ENCODE measurements around the gene GPR157. TPM values are rescaled to one million over a fixed set of nuclear protein-coding genes. Genes with fewer than 3 reads are reported as not detected.

The GPR157 gene
- total and polyA plus RNA-seq, 2 experiments from 2014 or later = 0.81 to 3.9 TPM

- no peak for ATAC-seq
- no peak overlapping the region for H3K27ac ChIP-seq (ENCODE audit: low read depth)
- no peaks in the 10 kb centered on the region for H3K27me3 ChIP-seq (ENCODE audit: insufficient read depth)
- Mint-ChIP-seq H3K4me1 (peaks cover 36% of the 10 kb centered on the region), H3K27me3 (ENCODE audit: insufficient read depth, low read depth, poor library complexity) (peaks cover 4% of the 10 kb centered on the region), H3K27ac (peak overlapping the region; percentile 4; the same call in 1 of the 2 replicates), H3K36me3 (ENCODE audit: low read depth) (peaks cover 17% of the 10 kb centered on the region), H3K4me3 (no peak overlapping the region), H3K9me3 (no peaks in the 10 kb centered on the region)
- H2AFZ ChIP-seq = no peak overlapping the region
- DNase-seq (ENCODE audit: low spot score) = no peak
- peaks cover 96% of the 10 kb centered on the region for H3K79me2 ChIP-seq (replicated peaks; ENCODE audit: insufficient read depth)
- H3K4me2 ChIP-seq = no peak overlapping the region
- peaks cover 20% of the 10 kb centered on the region; the same call in 1 of the 2 replicates for H4K20me1 ChIP-seq (replicated peaks; ENCODE audit: insufficient read depth)
- no peak for TF ChIP-seq ZNF331 (CRISPR knock-in tag; IDR thresholded peaks at IDR 0.05; ENCODE audit: low read depth)
- no peak for TF ChIP-seq EZH2 (IDR thresholded peaks at IDR 0.05; ENCODE audit: low read depth, unreplicated experiment)
- no peak for TF ChIP-seq JUNB (IDR thresholded peaks at IDR 0.05; ENCODE audit: unreplicated experiment)
- TF ChIP-seq NANOG (IDR thresholded peaks at IDR 0.05; ENCODE audit: borderline replicate concordance) = no peak
- TF ChIP-seq CREB1 (CRISPR knock-in tag; IDR thresholded peaks at IDR 0.05; ENCODE audit: low read depth) = no peak
- no peak for TF ChIP-seq POLR2AphosphoS5 (IDR thresholded peaks at IDR 0.05; ENCODE audit: low read depth)
- no peak for TF ChIP-seq STAT1 (IDR thresholded peaks at IDR 0.05; ENCODE audit: unreplicated experiment)
- TF ChIP-seq ETS1 (IDR thresholded peaks at IDR 0.05) = no peak
- TF ChIP-seq CTCF (conservative IDR thresholded peaks at IDR 0.05; ENCODE audit: low read depth in 2 of 2) = no peak
- TF ChIP-seq ZNF114 (CRISPR knock-in tag; IDR thresholded peaks at IDR 0.05) = no peak
- no peak for TF ChIP-seq REST (IDR thresholded peaks at IDR 0.05; ENCODE audit: unreplicated experiment)
- no peak for TF ChIP-seq EZH2phosphoT487 (IDR thresholded peaks at IDR 0.05; ENCODE audit: unreplicated experiment)
- TF ChIP-seq ZNF462 (CRISPR knock-in tag; IDR thresholded peaks at IDR 0.05) = no peak
- peaks cover 24% of the 10 kb centered on the region for H3K4me1 ChIP-seq (ENCODE audit: insufficient read depth)
- H3K9me2 ChIP-seq (ENCODE audit: insufficient read depth) = no peaks in the 10 kb centered on the region
- H3F3A ChIP-seq (replicated peaks; ENCODE audit: low read depth) = no peaks in the 10 kb centered on the region
- no peaks in the 10 kb centered on the region for H3K36me3 ChIP-seq (ENCODE audit: insufficient read depth)
- no peak overlapping the region for H3K4me3 ChIP-seq
Measured at GRCh38 chr1:9167638-9168037, 38.7 kb upstream of the GPR157 start.
